ENCODE results near the gene FAM156B.
"Not testable (repeated sequence)": the region's sequence is repeated elsewhere in the genome, so short reads cannot be mapped to it uniquely, and the experiment has no call there.

The FAM156B gene

GRCh38 chrX:52896855-52897709, at the start of gene FAM156B:
Gene FAM156B (plus strand): TSS chrX:52897330. CDS start chrX:52907226, 9,896 bp downstream.
- DNase-seq: not testable (repeated sequence)

GRCh38 chrX:52852110-52852860, 44.8 kb upstream of the FAM156B start:
- no peak for DNase-seq

GRCh38 chrX:52856991-52857525, 40.1 kb upstream of the FAM156B start:
- not testable (repeated sequence) for DNase-seq

GRCh38 chrX:52865343-52865998, 31.7 kb upstream of the FAM156B start:
- DNase-seq: no peak

GRCh38 chrX:52867610-52868348, 29.4 kb upstream of the FAM156B start, which contains the start of gene XAGE3:
Gene XAGE3 (minus strand): TSS chrX:52868083. CDS start chrX:52867133, 950 bp downstream.
- DNase-seq: no peak

- DNase-seq: no peak
These were observed 27.1 kb upstream of the FAM156B start for GRCh38 chrX:52870046-52870445.

- DNase-seq: not testable (repeated sequence)
These were observed 23.3 kb upstream of the FAM156B start for GRCh38 chrX:52873825-52874224.

GRCh38 chrX:52874661-52875060, 22.5 kb upstream of the FAM156B start:
- no peak for DNase-seq

GRCh38 chrX:52875436-52875835, 21.7 kb upstream of the FAM156B start:
- not testable (repeated sequence) for DNase-seq

- DNase-seq: not testable (repeated sequence)
These were observed 20.7 kb upstream of the FAM156B start for GRCh38 chrX:52876386-52876785.

- DNase-seq: not testable (repeated sequence)
These were observed 9.7 kb upstream of the FAM156B start for GRCh38 chrX:52887459-52887858.

- not testable (repeated sequence) for DNase-seq
These were observed 9.0 kb upstream of the FAM156B start for GRCh38 chrX:52888090-52888489.

- not testable (repeated sequence) for DNase-seq
These were observed 692 bp upstream of the FAM156B start for GRCh38 chrX:52896438-52896837.

- not testable (repeated sequence) for DNase-seq
These were observed 8.4 kb downstream of the FAM156B start for GRCh38 chrX:52905531-52905930.

GRCh38 chrX:52906072-52906471, 8.9 kb downstream of the FAM156B start:
- not testable (repeated sequence) for DNase-seq

GRCh38 chrX:52907137-52907536, 10.0 kb downstream of the FAM156B start:
- DNase-seq: not testable (repeated sequence)

GRCh38 chrX:52907900-52908299, 10.8 kb downstream of the FAM156B start:
- DNase-seq: not testable (repeated sequence)

GRCh38 chrX:52909313-52909969, 12.3 kb downstream of the FAM156B start:
- not testable (repeated sequence) for DNase-seq

GRCh38 chrX:52913681-52914080, 16.6 kb downstream of the FAM156B start:
- not testable (repeated sequence) for DNase-seq

GRCh38 chrX:52914704-52915103, 17.6 kb downstream of the FAM156B start:
- not testable (repeated sequence) for DNase-seq

- no peak for DNase-seq
These were observed 26.7 kb downstream of the FAM156B start for GRCh38 chrX:52923781-52924241.
